GM12865 (cell line): ENCODE data around the gene PLPPR1.

Experiments
- DNase-seq: peaks from one replicate; pipeline ENCODE4 v3.0.0; 2010; ENCODE audit warnings: low read depth
- H3K4me3 ChIP-seq: 2 replicates; pipeline ENCODE4 v1.5.1; 2011; ENCODE audit warnings: mild to moderate bottlenecking, low read depth, low read length, control low read depth
- CTCF ChIP-seq: IDR thresholded peaks from 2 replicates; pipeline ENCODE4 v1.5.1; 2011; ENCODE audit warnings: low read length, control low read depth, low read depth, inconsistent platforms; ENCODE audit not compliant: insufficient read depth; ENCODE audit errors: missing control alignments

Gene PLPPR1

GRCh38 chr9:101235105-101235866, 206.8 kb downstream of the PLPPR1 start:
- peak; percentile 46 for TF ChIP-seq CTCF
- H3K4me3 ChIP-seq: no peak overlapping the region
- peak; percentile 35 for DNase-seq

GRCh38 chr9:101242651-101243050, 214.1 kb downstream of the PLPPR1 start:
- DNase-seq: no peak
- no peak for TF ChIP-seq CTCF
- no peak overlapping the region for H3K4me3 ChIP-seq

GRCh38 chr9:101246691-101247090, 218.2 kb downstream of the PLPPR1 start:
- H3K4me3 ChIP-seq: no peak overlapping the region
- TF ChIP-seq CTCF: no peak
- no peak for DNase-seq

- no peak for TF ChIP-seq CTCF
- no peak overlapping the region for H3K4me3 ChIP-seq
Measured at GRCh38 chr9:101247297-101247696, 218.8 kb downstream of the PLPPR1 start.

GRCh38 chr9:101254733-101255433, 226.4 kb downstream of the PLPPR1 start:
- TF ChIP-seq CTCF: no peak
- H3K4me3 ChIP-seq: no peak overlapping the region
- no peak for DNase-seq

More at GRCh38 chr9:101247297-101247696, 218.8 kb downstream of the PLPPR1 start:
- DNase-seq: peak; percentile 5

GRCh38 chr9:101264727-101265126, 236.2 kb downstream of the PLPPR1 start:
- no peak overlapping the region for H3K4me3 ChIP-seq
- no peak for TF ChIP-seq CTCF
- DNase-seq: no peak
